HCT116 (cell line): ENCODE measurements around the gene PCSK9. TPM values are rescaled to one million over a fixed set of nuclear protein-coding genes. Genes with fewer than 3 reads are reported as not detected.

ENCODE experiments used
- ATAC-seq: fragments of 200-7000 bp; cut with Tn5 transposase; 2 replicates; pipeline ENCODE4 v1.9.1; 2020; ENCODE audit warnings: mild to moderate bottlenecking, moderate library complexity
- BruUV-seq: library from RNA; stranded (reverse); fragments of 400-500 nt; replicated peaks from 2 replicates; lab custom pipeline; 2021; lab: Mats Ljungman, UMichigan
- CTCF ChIA-PET: fragments of 300-600 bp; sonication (Branson Sonifier 250); formaldehyde crosslinking; loops from one replicate; lab custom pipeline; 2021; ENCODE audit warnings: antibody characterized with exemption; lab: Charles Lee
- POLR2A ChIA-PET: fragments of 300-600, 350-600 bp; sonication (Branson Sonifier 250); formaldehyde crosslinking; loops from one replicate; lab custom pipeline; 2021; ENCODE audit warnings: antibody characterized with exemption; lab: Charles Lee
- RAD21 ChIA-PET, 2 experiments: fragments of 300-600 bp; sonication (Branson Sonifier 250); formaldehyde crosslinking; loops; one replicate each; lab custom pipeline; 2023; ENCODE audit warnings: low total read pairs in 2 of 2; ENCODE audit not compliant: uncharacterized antibody in 2 of 2, unreplicated experiment in 2 of 2, low non-redundant PET in 1 of 2; lab: Charles Lee
- DNase-seq: peaks from one replicate; pipeline ENCODE4 v3.0.0-alpha.2; 2010; ENCODE audit warnings: low read depth, low spot score
- H2AFZ ChIP-seq: fragments of 200-600 bp; shearing (Covaris generic), sonication (generic); 2 replicates; pipeline ENCODE4 v1.6.1; 2017; ENCODE audit warnings: low read depth, mixed run types, mixed read lengths, antibody characterized with exemption, low read length; ENCODE audit not compliant: poor library complexity, severe bottlenecking
- H3K27ac ChIP-seq: 2 replicates; pipeline ENCODE4 v1.5.1; 2012; ENCODE audit warnings: low read depth, low read length
- H3K27me3 ChIP-seq: fragments of 200-600 bp; sonication (generic); 2 replicates; pipeline ENCODE4 v1.6.1; 2016; ENCODE audit warnings: mixed run types, low read length, mixed read lengths; ENCODE audit not compliant: insufficient read depth
- H3K36me3 ChIP-seq, 2 experiments: fragments of 200-500 bp in 1 of 2; fragments of 200-600 bp in 1 of 2; sonication (Bioruptor generic) in 1 of 2; sonication (generic) in 1 of 2; 2 replicates each; pipeline versions ENCODE4 v1.5.1 to v1.6.1; 2014 to 2016; ENCODE audit warnings: low read length in 2 of 2, inconsistent platforms in 1 of 2, mixed read lengths in 1 of 2, mixed run types in 1 of 2; ENCODE audit not compliant: insufficient read depth in 2 of 2, control insufficient read depth in 1 of 2
- H3K4me1 ChIP-seq, 2 experiments: fragments of 200-600 bp in 1 of 2; sonication (generic) in 1 of 2; 2 replicates each; pipeline versions ENCODE4 v1.5.1 to v1.6.1; 2012 to 2017; ENCODE audit warnings: low read length in 2 of 2, inconsistent platforms in 1 of 2, mild to moderate bottlenecking in 1 of 2, mixed read lengths in 1 of 2, mixed run types in 1 of 2, moderate library complexity in 1 of 2; ENCODE audit not compliant: insufficient read depth in 2 of 2, control insufficient read depth in 1 of 2
- H3K4me2 ChIP-seq: fragments of 200-600 bp; sonication (generic); 2 replicates; pipeline ENCODE4 v1.6.1; 2017; ENCODE audit warnings: mixed run types, low read length, mixed read lengths
- H3K4me3 ChIP-seq, 2 experiments: fragments of 200-600 bp in 1 of 2; sonication (generic) in 1 of 2; replicated peaks in 1 of 2; 2 replicates each; pipeline ENCODE4 v1.5.1; 2011 to 2016; ENCODE audit warnings: low read length in 2 of 2, control low read depth in 1 of 2, low read depth in 1 of 2, mild to moderate bottlenecking in 1 of 2, mixed read lengths in 1 of 2, mixed run types in 1 of 2
- H3K79me2 ChIP-seq: fragments of 200-600 bp; sonication (generic); 2 replicates; pipeline ENCODE4 v1.6.1; 2017; ENCODE audit warnings: mild to moderate bottlenecking, mixed run types, low read length, moderate library complexity, mixed read lengths; ENCODE audit not compliant: insufficient read depth
- H3K9ac ChIP-seq: fragments of 200-600 bp; sonication (generic); 2 replicates; pipeline ENCODE4 v1.6.1; 2016; ENCODE audit warnings: low read length, mixed read lengths
- H3K9me2 ChIP-seq: fragments of 200-600 bp; sonication (generic), shearing (Covaris generic); 2 replicates; pipeline ENCODE4 v1.6.1; 2017; ENCODE audit warnings: mixed run types, mild to moderate bottlenecking, moderate library complexity; ENCODE audit not compliant: insufficient read depth
- H3K9me3 ChIP-seq, 2 experiments: fragments of 200-500 bp in 1 of 2; fragments of 200-600 bp in 1 of 2; sonication (Bioruptor generic) in 1 of 2; sonication (generic) in 1 of 2; 2 replicates each; pipeline ENCODE4 v1.6.1; 2014 to 2017; ENCODE audit warnings: low read length in 2 of 2, mixed read lengths in 2 of 2, inconsistent platforms in 1 of 2, low read depth in 1 of 2, mild to moderate bottlenecking in 1 of 2, mixed run types in 1 of 2, moderate library complexity in 1 of 2; ENCODE audit not compliant: control insufficient read depth in 1 of 2, insufficient read depth in 1 of 2
- H4K20me1 ChIP-seq: fragments of 200-600 bp; sonication (generic), shearing (Covaris generic); 2 replicates; pipeline ENCODE4 v1.6.1; 2017; ENCODE audit warnings: mixed run types, mild to moderate bottlenecking, moderate library complexity; ENCODE audit not compliant: insufficient read depth
- CEBPB ChIP-seq: IDR thresholded peaks from 2 replicates; pipeline ENCODE4 v1.6.1; 2012; ENCODE audit warnings: low read depth
- EGR1 ChIP-seq: IDR thresholded peaks from 2 replicates; pipeline ENCODE4 v1.6.1; 2012; ENCODE audit warnings: low read depth
- EZH2phosphoT487 ChIP-seq: fragments of 200-600 bp; IDR thresholded peaks from 2 replicates; pipeline ENCODE4 v1.6.1; 2018; ENCODE audit warnings: antibody characterized with exemption, borderline replicate concordance
- JUND ChIP-seq: IDR thresholded peaks from 2 replicates; pipeline ENCODE4 v1.6.1; 2012
- POLR2AphosphoS5 ChIP-seq: IDR thresholded peaks from 2 replicates; pipeline ENCODE4 v1.6.1; 2011; ENCODE audit warnings: mild to moderate bottlenecking, low read depth, low read length, moderate library complexity
- SIN3A ChIP-seq: IDR thresholded peaks from 2 replicates; pipeline ENCODE4 v1.6.1; 2012; ENCODE audit warnings: low read depth
- YY1 ChIP-seq: IDR thresholded peaks from 2 replicates; pipeline ENCODE4 v1.6.1; 2011; ENCODE audit warnings: low read length, low read depth, moderate library complexity, mild to moderate bottlenecking; ENCODE audit not compliant: insufficient replicate concordance; ENCODE audit errors: extremely low read depth
- ZFX ChIP-seq: fragments of 450-650 bp; IDR thresholded peaks from 2 replicates; pipeline ENCODE4 v1.6.1; 2017
- intact Hi-C: fragments of 100-400 bp; cut with micrococcal nuclease; formaldehyde crosslinking; loops from 2 replicates; pipeline ENCODE4 v1.10.0; 2022
- total RNA-seq: library from RNA; stranded (reverse); gene quantifications from one replicate; pipeline ENCODE4 v1.2.1, GENCODE V29; 2021; ENCODE audit not compliant: unreplicated experiment
- TF ChIP-seq, protein P1 (sequence below): IDR thresholded peaks from 2 replicates; pipeline ENCODE4 v1.6.1; 2012; ENCODE audit warnings: low read depth
- TF ChIP-seq, protein P2 (sequence below): IDR thresholded peaks from 2 replicates; pipeline ENCODE4 v1.6.1; 2012

The PCSK9 gene
- total RNA-seq, 1 experiment from 2014 or later = 39.6 TPM

DNA sequence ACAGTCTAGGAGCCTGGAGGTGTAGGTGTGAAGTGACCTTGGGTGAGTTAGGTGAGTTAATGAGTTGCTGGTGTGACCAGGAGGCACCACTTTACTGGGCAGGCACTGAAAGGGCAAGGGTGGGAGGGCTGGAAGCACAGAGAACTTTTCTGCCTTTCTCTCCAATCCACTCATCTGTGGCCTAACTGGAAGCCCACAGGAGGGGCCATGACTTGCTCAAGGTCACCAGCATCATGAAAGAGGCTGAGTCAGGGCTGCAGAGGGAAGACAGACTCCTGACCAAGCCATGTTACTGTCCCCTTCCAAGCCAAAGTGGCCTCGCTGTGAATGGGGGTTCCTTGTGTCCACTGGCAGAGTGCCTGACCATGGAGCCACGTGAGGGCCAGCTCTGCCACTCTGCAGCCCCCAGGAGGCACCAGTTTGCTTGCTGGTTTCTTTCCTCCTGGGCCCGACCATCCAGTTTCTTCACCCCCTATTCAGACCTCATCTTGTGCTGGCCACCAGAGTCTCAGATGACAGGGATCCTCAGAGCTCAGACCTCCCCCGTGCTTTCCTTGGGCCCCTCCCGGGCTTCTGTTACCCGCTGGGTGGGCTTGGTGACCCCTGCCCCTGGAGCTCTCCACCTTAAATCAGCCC is 44.9 kb upstream of the PCSK9 start (continued):
- TF ChIP-seq, protein P1, sequence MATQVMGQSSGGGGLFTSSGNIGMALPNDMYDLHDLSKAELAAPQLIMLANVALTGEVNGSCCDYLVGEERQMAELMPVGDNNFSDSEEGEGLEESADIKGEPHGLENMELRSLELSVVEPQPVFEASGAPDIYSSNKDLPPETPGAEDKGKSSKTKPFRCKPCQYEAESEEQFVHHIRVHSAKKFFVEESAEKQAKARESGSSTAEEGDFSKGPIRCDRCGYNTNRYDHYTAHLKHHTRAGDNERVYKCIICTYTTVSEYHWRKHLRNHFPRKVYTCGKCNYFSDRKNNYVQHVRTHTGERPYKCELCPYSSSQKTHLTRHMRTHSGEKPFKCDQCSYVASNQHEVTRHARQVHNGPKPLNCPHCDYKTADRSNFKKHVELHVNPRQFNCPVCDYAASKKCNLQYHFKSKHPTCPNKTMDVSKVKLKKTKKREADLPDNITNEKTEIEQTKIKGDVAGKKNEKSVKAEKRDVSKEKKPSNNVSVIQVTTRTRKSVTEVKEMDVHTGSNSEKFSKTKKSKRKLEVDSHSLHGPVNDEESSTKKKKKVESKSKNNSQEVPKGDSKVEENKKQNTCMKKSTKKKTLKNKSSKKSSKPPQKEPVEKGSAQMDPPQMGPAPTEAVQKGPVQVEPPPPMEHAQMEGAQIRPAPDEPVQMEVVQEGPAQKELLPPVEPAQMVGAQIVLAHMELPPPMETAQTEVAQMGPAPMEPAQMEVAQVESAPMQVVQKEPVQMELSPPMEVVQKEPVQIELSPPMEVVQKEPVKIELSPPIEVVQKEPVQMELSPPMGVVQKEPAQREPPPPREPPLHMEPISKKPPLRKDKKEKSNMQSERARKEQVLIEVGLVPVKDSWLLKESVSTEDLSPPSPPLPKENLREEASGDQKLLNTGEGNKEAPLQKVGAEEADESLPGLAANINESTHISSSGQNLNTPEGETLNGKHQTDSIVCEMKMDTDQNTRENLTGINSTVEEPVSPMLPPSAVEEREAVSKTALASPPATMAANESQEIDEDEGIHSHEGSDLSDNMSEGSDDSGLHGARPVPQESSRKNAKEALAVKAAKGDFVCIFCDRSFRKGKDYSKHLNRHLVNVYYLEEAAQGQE = no peak
- TF ChIP-seq EZH2phosphoT487 (no peak), SIN3A (no peak), ZFX (no peak)
- TF ChIP-seq, protein P2, sequence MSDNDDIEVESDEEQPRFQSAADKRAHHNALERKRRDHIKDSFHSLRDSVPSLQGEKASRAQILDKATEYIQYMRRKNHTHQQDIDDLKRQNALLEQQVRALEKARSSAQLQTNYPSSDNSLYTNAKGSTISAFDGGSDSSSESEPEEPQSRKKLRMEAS = no peak

DNA sequence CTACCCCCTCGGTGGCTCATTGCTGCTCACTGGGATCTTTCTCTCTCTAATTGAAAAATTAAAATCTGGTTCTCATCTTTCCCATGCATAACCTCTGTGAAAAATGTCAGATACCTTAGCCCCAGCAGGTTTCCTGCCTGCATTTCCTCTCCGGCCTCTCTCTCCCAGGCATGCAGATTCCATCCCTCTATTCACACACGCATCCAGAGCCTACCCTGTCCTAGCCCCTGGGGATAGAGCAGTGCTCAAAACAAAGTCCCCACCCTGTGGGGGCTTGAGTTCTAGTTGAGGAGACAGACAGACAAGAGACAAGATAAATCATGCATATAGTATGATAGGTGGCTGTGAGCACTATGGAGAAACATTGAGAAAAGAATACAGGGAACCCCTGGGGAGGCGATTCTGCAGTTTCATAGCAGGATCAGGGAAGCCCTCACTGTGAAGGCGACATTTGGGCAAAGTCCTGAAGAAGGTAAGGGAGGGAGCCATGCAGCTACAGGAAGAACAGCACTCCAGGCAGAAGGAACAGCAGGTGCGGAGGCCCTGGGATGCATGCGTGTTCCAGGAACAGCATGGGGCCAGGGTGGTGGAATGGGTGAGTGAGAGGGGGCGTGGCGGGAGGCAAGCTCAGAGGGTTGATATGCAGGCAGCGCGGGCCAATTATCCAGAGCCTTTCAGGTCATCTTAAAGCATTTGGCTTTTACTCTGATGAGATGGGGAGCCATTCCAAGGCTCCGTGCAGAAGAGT is 44.2 kb upstream of the PCSK9 start:
- no peaks in the 10 kb centered on the region for H3K36me3 ChIP-seq
- H3K9me2 ChIP-seq = no peaks in the 10 kb centered on the region
- H3K4me2 ChIP-seq = no peak overlapping the region
- H3K4me1 ChIP-seq = peaks cover 0 to 8% of the 10 kb centered on the region in 2 experiments; a peak in 1 of 4 replicates
- no peak overlapping the region for H3K4me3 ChIP-seq
- no peak overlapping the region for H3K27ac ChIP-seq
- H2AFZ ChIP-seq = no peak overlapping the region
- H3K9me3 ChIP-seq = no peaks in the 10 kb centered on the region
- no peak for ATAC-seq
- no TSS peak for BruUV-seq
- no peak overlapping the region for H3K9ac ChIP-seq
- H4K20me1 ChIP-seq = no peaks in the 10 kb centered on the region
- no peak for DNase-seq
- ChIA-PET POLR2A (interaction anchor here (1.1 kb wide), 1 partner anchor 50 kb away, joined by 3 read pairs; no protein-coding TSS in a partner anchor), CTCF (interaction anchor here (2.1 to 5.8 kb wide), 3 partner anchors 27 to 49 kb away, joined by 7 to 85 read pairs (median 73); no protein-coding TSS in a partner anchor), RAD21 (interaction anchor here (2.0 to 2.9 kb wide), 2 partner anchors 45 kb away, joined by 20 to 25 read pairs; no protein-coding TSS in a partner anchor)
- no peaks in the 10 kb centered on the region for H3K79me2 ChIP-seq
- H3K27me3 ChIP-seq = no peaks in the 10 kb centered on the region
- TF ChIP-seq YY1 (no peak), CEBPB (no peak), ZFX (no peak), POLR2AphosphoS5 (no peak), EGR1 (no peak), JUND (no peak)
- intact Hi-C loops = no loop called here
